Activated CD8-positive, alpha-beta T cell treated with anti-CD3 and anti-CD28 coated beads for 36 hours (primary cell): Measurements from ENCODE around the gene MAPKAPK5. TPM values are rescaled to one million over a fixed set of nuclear protein-coding genes. Genes with fewer than 3 reads are reported as not detected.

Experiments
- ATAC-seq: fragments of 200-7000 bp; cut with Tn5 transposase; one replicate; pipeline ENCODE4 v1.10.0; 2021; ENCODE audit warnings: mild to moderate bottlenecking, moderate library complexity
- CTCF ChIA-PET: fragments of 350-600 bp; sonication (Branson Sonifier 250); formaldehyde crosslinking; loops from one replicate; lab custom pipeline; 2021; ENCODE audit warnings: antibody characterized with exemption; lab: Charles Lee
- POLR2A ChIA-PET: fragments of 350-600 bp; sonication (Branson Sonifier 250); formaldehyde crosslinking; loops from one replicate; lab custom pipeline; 2021; ENCODE audit warnings: antibody characterized with exemption; lab: Charles Lee
- DNase-seq: peaks from one replicate; pipeline ENCODE4 v3.0.0-alpha.2; 2020
- H3K27ac Mint-ChIP-seq: one replicate; pipeline ENCODE4 v1.8.0; 2021; ENCODE audit warnings: mild to moderate bottlenecking, mixed read lengths
- H3K27me3 Mint-ChIP-seq: one replicate; pipeline ENCODE4 v1.8.0; 2021; ENCODE audit warnings: mixed read lengths
- H3K36me3 Mint-ChIP-seq: one replicate; pipeline ENCODE4 v1.8.0; 2021; ENCODE audit warnings: low read depth, mixed read lengths
- H3K4me1 Mint-ChIP-seq: one replicate; pipeline ENCODE4 v1.8.0; 2021; ENCODE audit warnings: low read depth, mixed read lengths
- H3K4me3 Mint-ChIP-seq: one replicate; pipeline ENCODE4 v1.8.0; 2021; ENCODE audit warnings: mild to moderate bottlenecking, moderate library complexity, mixed read lengths
- H3K9me3 Mint-ChIP-seq: one replicate; pipeline ENCODE4 v1.8.0; 2021; ENCODE audit warnings: mixed read lengths
- intact Hi-C: fragments of 100-400 bp; cut with micrococcal nuclease; formaldehyde crosslinking; loops from one replicate; pipeline ENCODE4 v1.10.0; 2022
- total RNA-seq, 2 experiments: library from RNA; stranded (reverse); gene quantifications; one replicate each; pipeline ENCODE4 v1.2.3, GENCODE V29; 2021
- TF ChIP-seq, protein P1 (sequence below): fragments of 200-600 bp; IDR thresholded peaks from one replicate; pipeline ENCODE4 v1.8.0; 2022; ENCODE audit warnings: antibody characterized with exemption, mild to moderate bottlenecking

MAPKAPK5 gene, protein sequence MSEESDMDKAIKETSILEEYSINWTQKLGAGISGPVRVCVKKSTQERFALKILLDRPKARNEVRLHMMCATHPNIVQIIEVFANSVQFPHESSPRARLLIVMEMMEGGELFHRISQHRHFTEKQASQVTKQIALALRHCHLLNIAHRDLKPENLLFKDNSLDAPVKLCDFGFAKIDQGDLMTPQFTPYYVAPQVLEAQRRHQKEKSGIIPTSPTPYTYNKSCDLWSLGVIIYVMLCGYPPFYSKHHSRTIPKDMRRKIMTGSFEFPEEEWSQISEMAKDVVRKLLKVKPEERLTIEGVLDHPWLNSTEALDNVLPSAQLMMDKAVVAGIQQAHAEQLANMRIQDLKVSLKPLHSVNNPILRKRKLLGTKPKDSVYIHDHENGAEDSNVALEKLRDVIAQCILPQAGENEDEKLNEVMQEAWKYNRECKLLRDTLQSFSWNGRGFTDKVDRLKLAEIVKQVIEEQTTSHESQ
- 10 to 100 TPM; 54.3 to 64.2 TPM for total RNA-seq

DNA sequence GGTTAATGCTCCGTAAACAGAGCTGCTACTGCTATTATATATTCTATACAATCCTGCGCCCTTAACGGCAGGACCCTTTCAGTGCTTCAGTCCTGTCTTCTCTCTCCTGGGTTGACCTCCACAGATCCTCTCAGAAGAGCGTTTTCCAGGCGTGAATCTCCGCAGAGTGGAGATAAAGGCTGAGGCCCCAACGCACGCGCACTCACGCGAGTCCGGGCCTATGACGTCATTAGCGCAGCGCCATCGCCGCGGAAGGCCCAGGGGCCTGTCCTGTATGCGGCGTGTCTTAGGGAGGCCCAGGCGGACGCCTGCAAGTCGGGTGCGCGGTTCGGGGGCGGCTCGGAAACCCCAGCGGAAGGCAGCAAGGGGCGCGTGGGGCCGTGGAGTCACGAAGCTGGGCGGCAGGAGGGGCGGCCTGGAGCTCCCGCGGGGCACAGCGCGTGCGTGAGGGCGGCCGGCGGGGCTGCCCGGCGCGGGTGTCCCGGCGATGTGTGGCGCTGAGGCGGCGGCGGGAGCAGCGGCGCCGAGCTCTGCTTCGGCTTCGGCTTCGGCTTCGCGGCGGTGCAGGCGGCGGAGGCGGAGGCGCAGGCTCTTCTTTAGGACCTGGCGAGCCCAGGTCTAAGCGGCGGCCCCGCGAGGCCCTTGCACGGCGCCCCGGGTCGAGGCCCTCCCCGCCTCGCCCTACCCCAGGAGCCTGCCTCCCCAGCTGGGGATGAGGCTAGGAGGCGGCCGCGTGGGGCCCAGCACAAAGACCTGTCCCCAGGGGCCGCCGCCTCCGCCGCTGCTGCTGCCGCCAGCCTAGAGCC lies at the start of gene MAPKAPK5:
TSS of gene MAPKAPK5 (plus strand) at position 479 of the 806 bp plus-strand sequence. CDS start 506 bp downstream, outside the sequence.
- Mint-ChIP-seq H3K4me1 (peaks cover 45% of the 10 kb centered on the region), H3K36me3 (peaks cover 57% of the 10 kb centered on the region), H3K27ac (peak within 1 kb of the TSS; percentile 97), H3K9me3 (no peaks in the 10 kb centered on the region), H3K27me3 (no peaks in the 10 kb centered on the region), H3K4me3 (peak within 1 kb of the TSS; percentile 90)
- DNase-seq (peak; percentile 97), ATAC-seq (peak; percentile 87)
- intact Hi-C loops: no loop called here
- TF ChIP-seq, protein P1, sequence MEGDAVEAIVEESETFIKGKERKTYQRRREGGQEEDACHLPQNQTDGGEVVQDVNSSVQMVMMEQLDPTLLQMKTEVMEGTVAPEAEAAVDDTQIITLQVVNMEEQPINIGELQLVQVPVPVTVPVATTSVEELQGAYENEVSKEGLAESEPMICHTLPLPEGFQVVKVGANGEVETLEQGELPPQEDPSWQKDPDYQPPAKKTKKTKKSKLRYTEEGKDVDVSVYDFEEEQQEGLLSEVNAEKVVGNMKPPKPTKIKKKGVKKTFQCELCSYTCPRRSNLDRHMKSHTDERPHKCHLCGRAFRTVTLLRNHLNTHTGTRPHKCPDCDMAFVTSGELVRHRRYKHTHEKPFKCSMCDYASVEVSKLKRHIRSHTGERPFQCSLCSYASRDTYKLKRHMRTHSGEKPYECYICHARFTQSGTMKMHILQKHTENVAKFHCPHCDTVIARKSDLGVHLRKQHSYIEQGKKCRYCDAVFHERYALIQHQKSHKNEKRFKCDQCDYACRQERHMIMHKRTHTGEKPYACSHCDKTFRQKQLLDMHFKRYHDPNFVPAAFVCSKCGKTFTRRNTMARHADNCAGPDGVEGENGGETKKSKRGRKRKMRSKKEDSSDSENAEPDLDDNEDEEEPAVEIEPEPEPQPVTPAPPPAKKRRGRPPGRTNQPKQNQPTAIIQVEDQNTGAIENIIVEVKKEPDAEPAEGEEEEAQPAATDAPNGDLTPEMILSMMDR: no peak
- ChIA-PET POLR2A (interaction anchor here (0.6 to 2.9 kb wide), 17 partner anchors 14 to 1263 kb away, joined by 3 to 9 read pairs (median 4); partner anchors contain the start of genes ERP29, PTPN11 and TMEM116), CTCF (interaction anchor here (1.0 to 1.2 kb wide), 2 partner anchors 25 to 569 kb away, joined by 3 read pairs; no protein-coding TSS in a partner anchor)

DNA sequence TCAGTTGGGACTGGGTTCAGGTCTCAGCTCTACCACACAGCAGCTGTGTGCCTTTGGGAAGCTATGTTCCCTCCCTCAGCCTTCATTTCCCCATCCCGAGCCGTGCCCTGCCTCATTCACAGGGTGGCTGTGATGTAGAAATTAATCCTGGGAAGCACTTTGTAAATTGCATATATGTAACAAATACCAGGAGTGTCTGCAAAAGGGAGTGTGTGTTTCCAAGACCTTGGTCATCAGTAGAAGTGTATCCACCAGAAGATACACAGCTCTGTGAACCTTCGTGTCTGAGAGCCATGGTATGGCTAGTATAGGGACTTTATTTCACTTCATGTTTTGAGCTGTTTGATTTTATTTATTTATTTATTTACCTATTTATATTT lies 49.2 kb upstream of the MAPKAPK5 start:
- Mint-ChIP-seq H3K27ac (no peak overlapping the region), H3K4me3 (no peak overlapping the region), H3K9me3 (no peaks in the 10 kb centered on the region), H3K36me3 (no peaks in the 10 kb centered on the region), H3K4me1 (no peaks in the 10 kb centered on the region), H3K27me3 (no peaks in the 10 kb centered on the region)
- ATAC-seq (no peak), DNase-seq (no peak)
- intact Hi-C loops: no loop called here
- CTCF ChIA-PET: interaction anchor here (2.0 kb wide), 1 partner anchor 20 kb away, joined by 8 read pairs; no protein-coding TSS in a partner anchor
- TF ChIP-seq, protein P1: no peak
- POLR2A ChIA-PET: no interaction called here

DNA sequence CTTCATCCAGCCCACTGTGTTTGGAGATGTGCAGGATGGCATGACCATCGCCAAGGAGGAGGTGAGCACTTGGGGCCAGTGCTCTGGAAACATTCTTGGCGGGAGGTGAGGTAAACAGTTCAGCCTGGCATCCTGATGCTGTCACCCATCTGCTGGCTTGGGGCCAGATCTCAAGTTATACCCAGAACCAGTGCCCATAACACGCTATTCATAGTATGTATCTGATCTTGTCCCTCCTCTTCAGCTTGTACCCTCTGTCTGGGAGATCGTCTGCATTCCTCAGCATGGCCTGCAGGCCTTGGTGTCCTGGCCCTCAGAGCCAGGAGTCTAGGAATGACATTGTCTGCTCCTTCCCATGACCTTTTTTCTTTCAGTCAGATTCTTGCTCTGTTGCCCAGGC lies 43.8 kb upstream of the MAPKAPK5 start:
- TF ChIP-seq, protein P1: no peak
- H3K36me3 Mint-ChIP-seq: no peaks in the 10 kb centered on the region
- ATAC-seq (no peak), DNase-seq (no peak)
- ChIA-PET POLR2A (no interaction called here), CTCF (interaction anchor here (5.8 kb wide), 1 partner anchor 15 kb away, joined by 26 read pairs; no protein-coding TSS in a partner anchor)
- H3K27me3 Mint-ChIP-seq: no peaks in the 10 kb centered on the region
- no peak overlapping the region for H3K27ac Mint-ChIP-seq
- intact Hi-C loops: no loop called here
- no peaks in the 10 kb centered on the region for H3K4me1 Mint-ChIP-seq
- no peak overlapping the region for H3K4me3 Mint-ChIP-seq
- H3K9me3 Mint-ChIP-seq: no peaks in the 10 kb centered on the region

DNA sequence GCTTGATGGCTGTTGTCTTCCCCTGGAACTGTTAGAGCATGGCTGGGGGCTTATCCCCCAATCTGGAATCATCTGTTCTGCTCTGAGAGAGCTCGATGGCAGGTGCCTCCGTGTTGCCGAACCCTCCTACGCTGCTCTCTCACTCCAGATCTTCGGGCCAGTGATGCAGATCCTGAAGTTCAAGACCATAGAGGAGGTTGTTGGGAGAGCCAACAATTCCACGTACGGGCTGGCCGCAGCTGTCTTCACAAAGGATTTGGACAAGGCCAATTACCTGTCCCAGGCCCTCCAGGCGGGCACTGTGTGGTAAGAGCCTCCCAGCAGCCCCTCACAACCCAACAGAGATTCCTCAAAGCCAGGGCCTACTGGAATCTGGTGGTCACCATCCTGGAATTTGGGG lies 42.3 kb upstream of the MAPKAPK5 start:
- intact Hi-C loops: no loop called here
- Mint-ChIP-seq H3K36me3 (no peaks in the 10 kb centered on the region), H3K4me3 (no peak overlapping the region), H3K4me1 (no peaks in the 10 kb centered on the region), H3K9me3 (no peaks in the 10 kb centered on the region), H3K27me3 (no peaks in the 10 kb centered on the region), H3K27ac (no peak overlapping the region)
- CTCF ChIA-PET: interaction anchor here (1.1 to 5.8 kb wide), 2 partner anchors 13 to 16 kb away, joined by 5 to 26 read pairs; no protein-coding TSS in a partner anchor
- POLR2A ChIA-PET: interaction anchor here (1.6 kb wide), 1 partner anchor 115 kb away, joined by 3 read pairs; the partner anchor contains the start of gene BRAP
- TF ChIP-seq, protein P1: no peak
- no peak for DNase-seq
- ATAC-seq: no peak
